Dermis microvascular lymphatic vessel endothelial cell (primary cell): ENCODE data around the gene SRGAP3. TPM values are rescaled to one million over a fixed set of nuclear protein-coding genes. Genes with fewer than 3 reads are reported as not detected.
"Not testable (repeated sequence)": the region's sequence is repeated elsewhere in the genome, so short reads cannot be mapped to it uniquely, and the experiment has no call there.

Source experiments
- DNase-seq, 2 donors: peaks; one replicate each; pipeline versions ENCODE4 v3.0.0 to v3.0.0-alpha.2; 2010; ENCODE audit warnings: low read depth in 2 of 2
- total RNA-seq: library from RNA; depleted of rRNA; stranded (reverse); fragments of >200 nt; gene quantifications from 2 replicates; pipeline ENCODE4 v1.2.1, GENCODE V29; 2014

The SRGAP3 gene
- total RNA-seq, 1 donor from 2014 or later = 1.0 TPM

DNA sequence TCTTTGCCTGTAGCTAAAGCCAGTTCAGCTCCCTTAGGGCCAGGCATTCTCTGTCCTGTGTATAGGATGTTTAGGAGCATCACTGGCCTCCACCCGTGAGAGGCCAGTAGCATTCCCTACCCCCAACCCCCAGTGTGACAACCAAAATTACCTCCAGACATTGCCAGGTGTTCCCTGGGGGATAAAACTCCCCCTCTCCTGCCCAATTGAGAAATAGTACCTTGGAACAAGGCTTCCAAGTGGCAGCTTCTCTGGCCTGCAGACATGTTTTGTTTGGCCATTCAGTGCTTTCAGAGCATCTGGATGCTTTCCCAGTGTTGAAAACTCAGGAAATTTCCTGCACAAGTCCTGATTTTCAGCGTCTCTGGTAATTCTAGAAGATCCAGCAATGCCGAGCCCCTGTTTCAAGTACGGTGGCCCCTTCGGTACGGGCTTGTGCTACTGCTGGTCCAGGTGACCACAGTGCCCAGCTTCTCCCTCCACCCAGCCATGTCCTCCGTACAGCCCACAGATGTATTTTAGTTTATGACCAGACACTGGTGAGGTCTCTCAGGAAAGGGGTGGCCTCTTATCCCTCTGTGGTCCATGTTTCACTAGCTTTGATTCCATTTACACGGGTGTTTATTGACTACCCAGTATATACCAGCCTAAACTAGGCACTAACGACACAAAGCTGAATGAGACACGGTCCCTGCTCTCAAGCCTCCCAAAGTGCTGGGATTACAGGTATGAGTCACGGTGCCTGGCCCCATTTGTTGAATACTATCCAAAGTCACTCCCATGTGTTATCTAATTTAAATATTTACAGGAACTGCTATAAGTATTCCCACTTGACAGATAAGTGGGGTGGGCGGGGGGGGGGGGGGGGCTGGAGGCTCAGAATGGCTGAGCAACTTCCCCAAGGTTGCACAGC is 160.7 kb downstream of the SRGAP3 start:
- DNase-seq = peak; percentile 28 to 42

DNA sequence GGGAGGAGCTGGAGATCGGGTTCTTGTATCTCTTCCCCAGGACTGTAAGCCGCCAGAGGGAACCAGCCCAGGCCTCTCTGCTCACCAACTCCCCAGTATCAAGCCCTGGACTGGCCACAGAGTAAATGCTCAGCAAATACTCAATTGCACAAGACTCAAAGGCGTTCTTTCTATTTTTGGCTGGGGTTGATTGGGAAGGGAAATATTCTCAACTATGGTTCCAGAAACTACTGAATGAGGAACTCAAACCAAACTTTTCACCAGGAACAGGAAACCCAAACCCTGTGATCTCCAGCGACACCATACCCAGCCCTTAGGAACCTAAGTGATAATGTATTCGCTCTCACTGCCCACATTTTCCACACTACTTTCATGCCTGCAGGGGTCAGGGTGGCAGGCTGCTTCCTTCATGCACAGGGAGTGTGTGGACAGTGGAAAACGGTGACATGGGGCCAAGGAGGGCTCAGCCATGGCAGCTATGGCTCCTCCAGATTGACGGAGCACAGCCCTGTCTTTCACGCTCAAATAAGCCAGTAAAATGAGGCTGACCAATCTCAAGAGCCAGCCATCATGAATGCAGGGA is 161.5 kb downstream of the SRGAP3 start:
- DNase-seq = no peak

DNA sequence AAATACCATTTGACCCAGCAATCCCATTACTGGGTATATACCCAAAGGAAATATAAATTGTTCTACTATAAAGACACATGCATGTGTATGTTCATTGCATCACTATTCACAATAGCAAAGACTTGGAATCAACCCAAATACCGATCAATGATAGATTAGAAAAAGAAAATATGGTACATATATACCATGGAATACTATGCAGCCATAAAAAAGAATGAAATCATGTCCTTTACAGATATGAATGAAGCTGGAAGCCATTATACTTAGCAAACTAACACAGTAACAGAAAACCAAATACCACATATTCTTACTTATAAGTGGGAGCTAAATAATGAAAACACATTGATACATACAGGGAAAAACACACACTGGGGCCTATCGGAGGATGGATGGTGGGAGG is 164.0 kb downstream of the SRGAP3 start:
- DNase-seq = not testable (repeated sequence)

DNA sequence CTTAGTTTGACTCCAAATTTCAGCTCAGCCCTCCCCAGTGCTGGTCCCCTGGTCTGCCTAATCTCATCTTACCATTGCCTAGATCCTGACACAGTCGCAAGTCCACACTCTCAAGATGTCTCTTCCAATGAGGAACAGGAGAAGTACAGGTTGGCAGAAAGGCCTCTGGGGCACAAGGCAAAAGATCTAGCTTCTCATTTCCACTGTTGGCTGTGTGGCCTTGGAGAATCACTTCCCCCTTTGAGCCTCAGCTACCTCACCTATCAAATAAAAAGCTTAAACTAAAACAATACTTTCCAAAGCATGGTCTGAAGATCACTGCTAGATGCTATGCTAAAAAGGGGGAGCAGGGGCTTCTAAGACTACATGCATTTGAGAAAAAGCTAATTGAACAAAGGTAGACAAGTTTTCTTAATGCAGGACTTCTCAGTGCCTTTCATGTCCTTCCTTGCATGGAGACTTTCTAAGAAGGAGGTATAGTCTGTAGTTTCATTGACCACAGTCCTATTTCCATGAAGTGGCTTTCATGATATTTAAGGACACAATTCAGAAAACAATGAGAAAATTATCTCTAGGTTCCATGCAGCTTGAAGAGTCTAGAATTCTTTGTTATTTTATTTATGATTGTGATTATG is 168.1 kb downstream of the SRGAP3 start:
- DNase-seq = no peak

DNA sequence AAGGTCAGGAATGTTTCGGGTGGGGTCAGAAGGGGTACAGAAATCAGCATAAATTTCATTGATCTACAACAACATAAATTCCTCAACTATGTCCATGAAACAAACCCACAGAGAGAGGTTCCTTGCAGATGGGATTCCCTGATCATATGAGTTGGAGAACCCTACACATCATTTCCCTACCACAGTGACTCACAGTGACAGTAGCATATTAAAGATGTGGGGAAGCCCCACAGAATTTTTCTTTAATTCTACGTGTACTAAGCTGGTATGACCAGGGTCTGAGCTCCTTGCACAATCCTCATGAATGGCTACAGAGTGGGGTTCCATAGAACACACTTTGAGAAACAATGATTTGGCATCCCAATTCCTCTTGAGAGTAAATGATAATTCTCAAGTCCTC is 169.3 kb downstream of the SRGAP3 start:
- DNase-seq = no peak

DNA sequence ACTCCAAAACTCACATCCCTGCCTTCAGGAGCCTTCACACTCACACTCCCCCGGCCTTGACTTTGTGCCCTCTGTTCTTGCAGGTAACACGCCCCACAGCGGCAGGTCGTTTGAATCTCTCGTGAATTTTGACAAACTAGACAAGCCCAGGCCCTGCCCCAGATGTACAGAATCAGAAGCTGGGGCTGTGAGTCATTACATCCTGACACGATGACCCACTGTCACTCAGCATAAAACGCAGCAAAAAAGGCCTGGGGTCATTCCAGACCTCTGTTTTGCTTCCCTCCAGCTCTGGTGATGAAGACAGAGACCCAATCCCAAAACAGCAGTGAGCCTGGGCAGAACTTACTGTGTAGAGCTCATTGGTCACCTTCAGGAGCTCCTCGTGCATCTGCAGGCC is 169.8 kb downstream of the SRGAP3 start:
- peak; percentile 34 to 52 for DNase-seq

DNA sequence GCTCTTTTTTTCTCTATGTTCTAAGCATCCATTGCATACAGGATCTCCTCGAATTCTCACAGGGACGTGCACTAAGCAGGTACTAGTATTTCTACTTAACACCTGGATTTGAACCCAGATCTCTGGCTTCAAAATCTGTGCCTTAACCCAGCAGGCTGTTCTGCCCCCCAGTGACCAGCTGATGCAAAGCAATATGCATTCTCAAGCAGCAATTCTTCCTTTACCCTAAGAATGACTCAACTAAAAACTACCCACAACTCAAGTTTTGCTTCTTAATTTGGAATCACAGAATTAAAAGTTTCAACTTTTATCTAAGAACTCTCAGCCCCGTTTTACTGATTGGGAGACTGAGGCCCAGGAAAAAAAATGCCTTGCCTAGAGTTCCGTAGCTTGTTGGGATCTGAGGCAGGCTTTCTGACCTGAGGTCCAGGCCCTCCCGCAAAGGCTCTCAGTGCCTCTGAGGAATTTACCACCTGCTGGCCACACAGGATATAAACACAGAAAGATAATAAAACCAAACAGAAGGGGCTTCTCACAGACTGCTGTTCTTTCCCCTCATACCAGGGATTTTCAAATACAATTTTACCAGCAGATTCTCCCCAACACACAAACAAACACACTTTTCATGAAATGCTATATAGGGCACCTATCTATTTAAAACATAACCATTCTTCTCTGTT is 170.7 kb downstream of the SRGAP3 start:
- DNase-seq = no peak

DNA sequence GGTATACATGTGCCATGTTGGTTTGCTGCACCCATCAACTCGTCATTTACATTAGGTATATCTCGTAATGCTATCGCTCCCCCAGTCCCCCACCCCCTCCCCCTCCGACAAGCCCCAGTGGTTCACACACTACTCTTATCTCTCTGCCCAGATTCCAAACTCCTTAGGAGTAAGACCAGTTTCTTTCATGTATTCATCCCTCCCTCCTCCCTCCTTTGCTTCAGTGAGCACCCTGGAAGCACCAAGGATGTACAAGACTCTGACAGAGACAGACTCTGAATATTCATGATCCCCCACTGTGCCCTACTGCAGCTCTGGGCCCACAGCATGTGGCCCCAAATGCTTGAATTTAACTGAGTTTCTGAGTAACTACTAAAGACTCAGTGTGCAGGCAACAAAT is 172.4 kb downstream of the SRGAP3 start:
- DNase-seq = no peak

DNA sequence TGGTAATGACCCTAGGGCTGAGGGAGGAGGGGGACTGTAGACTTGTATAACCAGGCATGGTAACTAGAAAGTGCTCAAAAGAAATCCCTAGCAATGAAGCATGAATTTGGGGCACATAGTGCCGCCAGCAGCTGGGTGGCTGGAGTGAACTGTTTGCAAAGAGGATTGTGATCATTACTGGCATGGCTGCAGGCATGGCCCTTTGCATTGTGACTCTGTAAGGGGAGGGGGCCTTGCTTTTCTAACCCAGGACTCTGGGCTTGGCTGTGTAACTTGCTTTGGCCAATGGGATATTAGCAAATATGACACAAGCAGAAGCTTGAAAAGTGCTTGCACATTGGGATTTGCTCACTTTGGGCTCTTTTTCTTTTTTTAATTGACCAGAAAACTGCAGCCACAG is 173.7 kb downstream of the SRGAP3 start:
- DNase-seq = no peak

DNA sequence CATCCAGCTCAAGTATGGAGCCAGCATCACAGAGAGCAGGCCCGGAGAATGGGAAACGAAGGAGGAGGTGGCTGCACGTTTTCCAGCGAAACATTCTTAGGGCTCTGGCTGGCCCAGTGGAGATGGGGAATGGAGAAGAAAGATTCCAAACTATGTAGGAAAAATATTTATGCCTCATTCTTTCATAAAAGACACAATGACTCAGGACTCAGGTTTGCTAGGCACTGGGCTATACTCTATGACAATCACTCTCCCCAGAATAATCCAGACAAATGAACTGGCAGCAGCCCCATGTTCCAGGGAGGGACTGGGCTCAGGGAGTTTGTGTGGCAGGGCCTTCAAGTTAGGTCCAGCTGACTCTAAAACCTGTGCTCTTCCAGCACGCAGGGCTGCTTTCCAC is 175.4 kb downstream of the SRGAP3 start:
- DNase-seq = no peak

DNA sequence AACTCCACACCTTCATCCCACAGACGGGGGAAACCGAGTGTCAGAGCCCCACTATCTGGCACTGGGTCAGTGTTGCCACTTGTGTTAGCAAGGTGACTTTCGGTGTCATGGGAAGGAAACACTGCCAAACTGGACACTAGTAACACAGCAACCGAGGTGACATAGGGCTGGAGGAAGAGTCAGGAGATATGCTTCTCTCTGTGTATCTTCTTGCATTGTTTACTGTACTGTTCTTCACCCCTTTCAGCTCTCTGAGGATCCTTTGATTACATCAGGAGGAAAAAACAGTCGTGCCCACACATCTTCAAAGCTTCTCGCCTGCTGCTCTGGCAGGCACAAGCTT is 176.8 kb downstream of the SRGAP3 start:
- DNase-seq = no peak

DNA sequence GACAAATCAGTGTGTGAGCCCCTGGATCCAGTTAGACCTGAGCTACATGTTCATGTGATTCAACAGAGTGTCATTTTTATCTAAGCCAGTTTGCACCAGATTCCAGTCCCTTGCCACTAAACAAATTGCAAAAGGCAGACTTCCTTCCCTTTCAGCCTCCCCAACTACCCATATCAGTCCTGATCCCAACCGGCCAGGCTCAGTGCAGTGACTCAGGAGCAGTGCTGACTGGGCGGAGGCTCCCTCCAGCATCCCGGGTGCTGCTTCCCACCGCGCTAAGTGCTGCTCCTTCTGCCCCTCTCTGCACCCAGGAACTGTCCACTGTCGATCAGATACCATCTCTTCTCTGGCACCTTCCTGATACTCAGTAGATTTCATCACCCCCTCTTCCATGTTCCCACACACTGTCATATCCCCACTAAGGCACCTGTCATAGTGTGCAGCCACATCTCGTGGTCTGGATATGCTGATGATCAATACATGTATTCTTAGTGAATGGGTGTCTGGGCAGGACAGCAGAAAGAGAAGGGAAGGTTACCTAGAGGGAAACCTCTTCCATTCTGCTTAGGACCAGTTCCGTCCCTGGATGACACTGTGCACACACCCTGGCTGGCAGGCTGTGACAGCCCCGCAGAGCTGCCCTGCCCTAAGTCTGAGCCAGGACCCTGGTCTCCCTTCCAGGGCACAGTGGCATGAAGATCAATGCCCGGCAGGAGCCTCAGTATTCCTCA is 177.3 kb downstream of the SRGAP3 start:
- no peak for DNase-seq

DNA sequence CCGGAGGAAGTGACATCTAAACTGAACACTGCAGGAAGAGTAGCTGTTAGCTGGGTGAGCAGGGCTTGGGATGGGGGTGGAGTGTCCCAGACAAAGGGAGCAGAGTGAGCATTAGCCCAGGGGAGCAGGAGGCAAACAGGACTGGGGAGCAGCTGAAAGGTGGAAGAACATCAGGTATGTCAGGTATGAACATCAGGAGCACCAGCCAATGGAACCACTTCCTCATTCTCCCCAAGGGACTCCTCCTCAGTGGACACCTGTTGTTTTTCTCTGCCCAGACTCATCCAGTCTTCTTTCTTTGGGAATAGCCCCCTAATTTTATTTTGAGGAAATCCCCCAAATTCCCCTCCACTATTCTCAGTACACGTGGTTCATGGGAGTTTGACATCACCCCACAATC is 178.5 kb downstream of the SRGAP3 start:
- DNase-seq = no peak

DNA sequence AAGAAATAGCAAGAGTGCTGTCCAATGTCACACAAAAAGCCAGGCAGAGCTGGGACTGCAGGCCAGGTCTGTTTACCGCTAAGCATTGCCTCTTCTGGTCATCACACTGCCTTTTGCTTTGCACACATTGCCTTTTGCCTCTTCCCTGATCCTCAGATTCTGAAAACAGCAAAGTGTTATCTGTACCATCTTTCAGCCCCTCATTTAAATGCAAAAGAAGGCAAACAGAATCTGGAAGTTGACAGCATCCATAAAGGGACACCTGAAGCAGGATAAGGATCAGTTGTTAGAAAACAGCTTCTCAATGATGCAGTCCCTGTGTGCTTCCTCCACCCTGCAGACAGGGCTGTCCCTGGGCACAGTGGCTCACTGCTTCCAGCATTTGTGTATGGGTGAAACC is 179.5 kb downstream of the SRGAP3 start:
- DNase-seq = no peak

DNA sequence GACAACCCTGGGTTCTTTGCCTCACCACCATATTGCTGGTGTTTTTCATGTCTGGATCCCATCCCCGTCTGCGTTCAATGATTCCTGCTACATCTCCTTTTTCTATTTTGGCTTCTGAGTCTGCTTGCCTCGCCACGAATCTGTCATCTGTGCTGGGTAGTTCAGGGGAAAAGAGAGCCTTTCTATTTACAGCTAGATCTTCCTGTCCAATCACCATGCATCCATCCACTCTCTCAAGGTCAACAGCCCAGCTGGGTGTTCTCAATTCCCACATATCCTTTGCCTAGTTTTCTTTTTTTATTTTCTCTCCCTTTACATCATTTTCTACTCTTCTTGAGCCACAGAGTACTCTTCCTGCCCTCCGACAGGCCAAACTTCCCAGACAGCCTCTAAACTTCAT is 181.4 kb downstream of the SRGAP3 start:
- no peak for DNase-seq

DNA sequence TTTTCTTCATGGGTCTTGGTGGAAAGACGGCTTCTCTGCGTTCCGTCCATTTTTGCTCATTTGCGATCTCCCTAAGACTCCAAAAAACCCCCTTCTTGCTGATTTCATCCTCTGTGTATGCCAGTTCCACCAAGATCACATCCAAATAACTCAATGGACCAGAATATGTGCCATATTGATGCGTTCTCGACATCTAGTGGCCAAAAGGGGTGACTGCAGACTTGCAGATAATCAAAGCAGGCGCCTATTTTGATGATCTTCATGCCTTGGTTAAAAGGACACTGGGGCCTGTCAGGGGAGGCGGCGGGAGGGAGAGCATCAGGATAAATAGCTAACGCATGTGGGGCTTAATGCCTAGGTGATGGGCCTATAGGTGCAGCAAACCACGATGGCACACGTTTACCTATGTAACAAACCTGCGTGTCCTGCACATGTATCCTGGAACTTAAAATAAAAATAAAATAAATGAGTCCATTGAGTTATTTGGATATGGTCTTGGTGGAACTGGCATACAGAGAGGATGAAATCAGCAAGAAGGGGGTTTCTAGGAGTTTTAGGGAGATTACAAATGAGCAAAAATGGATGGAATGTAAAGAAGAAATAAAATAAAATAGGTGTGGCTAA is 182.0 kb downstream of the SRGAP3 start:
- peak; percentile 59 to 74 for DNase-seq

DNA sequence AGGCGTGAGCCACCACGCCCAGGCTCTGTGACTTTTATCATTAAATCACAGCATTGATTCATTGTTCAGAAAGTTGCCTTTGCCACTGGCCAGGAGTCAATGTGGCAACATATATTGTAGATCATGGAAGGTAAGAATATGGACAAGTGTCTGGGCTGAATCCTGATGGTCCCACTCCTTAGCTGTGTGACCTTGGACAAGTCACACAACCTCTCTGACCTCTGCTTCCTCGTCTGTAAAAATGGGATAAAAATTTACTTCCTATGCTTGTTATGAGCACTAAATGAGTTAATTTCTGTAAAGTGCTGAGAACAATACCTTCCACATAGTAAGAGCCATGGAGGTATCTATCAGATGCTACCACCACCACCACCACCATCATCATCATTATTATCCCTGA is 182.7 kb downstream of the SRGAP3 start:
- no peak for DNase-seq

DNA sequence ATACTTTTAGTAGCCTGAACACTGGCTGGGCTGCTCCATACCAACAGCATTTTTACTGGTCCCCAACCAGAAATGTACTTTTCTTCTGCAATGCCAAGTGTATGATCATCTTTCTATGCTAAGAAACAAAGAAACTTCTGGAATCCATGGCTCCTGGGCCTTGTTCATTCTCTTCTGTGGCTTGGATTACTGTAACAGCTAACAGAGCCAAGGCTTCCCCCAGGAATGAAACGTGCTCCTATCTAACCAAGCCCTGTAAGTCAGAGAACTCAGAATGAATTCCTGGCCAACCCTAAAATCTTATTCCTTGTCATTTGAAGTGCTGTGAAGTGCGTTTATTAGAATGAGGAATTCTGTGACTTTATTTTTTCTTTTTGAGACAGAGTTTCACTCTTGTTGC is 183.3 kb downstream of the SRGAP3 start:
- DNase-seq = no peak

DNA sequence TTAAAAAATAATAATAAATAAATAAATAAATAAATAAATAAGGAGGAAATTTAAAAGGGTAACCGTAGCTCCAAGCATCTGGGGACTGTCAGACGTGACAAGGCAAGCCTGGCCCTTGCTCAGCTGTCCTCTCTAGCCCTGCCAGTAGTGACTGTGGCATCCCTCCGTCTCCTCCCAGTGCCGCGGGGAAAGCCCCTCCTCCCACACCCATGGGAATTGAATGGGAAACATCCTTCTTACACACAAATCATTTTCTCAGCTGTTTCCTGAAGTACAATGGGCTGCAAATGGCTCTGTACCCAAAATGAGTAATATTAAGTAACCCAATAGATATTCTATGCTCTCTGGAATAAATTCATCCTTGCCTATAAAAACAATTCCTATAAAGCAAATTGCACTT is 184.6 kb downstream of the SRGAP3 start:
- DNase-seq = peak; percentile 86 to 92

DNA sequence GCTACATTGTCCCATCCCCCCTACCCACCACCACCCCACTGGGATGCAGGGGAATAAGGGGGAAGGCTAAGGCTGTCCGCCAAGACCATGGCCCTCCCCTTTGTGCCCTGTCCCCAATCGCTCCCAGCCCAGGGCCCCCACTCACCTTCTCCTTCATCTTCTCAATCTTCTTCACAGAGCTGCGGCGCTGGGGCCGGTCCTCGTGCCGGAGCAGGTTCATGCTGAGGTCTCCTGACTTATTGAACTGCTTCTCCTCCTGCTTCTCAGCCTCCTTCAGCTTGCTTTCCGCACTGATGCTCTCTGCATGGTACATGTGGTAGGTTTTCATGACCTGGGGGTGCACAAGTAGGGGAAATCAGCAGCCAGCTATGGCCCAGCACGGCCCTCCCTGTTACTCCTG is 185.2 kb downstream of the SRGAP3 start:
- no peak for DNase-seq

DNA sequence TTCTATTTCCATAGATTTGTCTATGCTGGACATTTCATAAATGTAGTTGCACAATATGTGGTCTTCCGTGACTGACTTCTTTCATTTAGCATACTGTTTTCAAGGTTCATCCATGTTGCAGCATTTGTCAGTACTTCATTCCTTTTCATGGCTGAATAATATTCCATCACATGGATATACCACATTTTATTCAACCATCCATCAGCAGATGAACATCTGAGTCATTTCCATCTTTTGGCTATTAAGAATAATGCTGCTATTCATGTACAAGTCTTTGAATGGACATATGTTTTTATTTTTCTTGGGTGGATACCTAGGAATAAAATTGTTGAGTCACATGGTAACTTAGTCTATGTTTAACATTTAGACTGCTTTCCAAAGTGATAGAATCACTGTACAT is 186.9 kb downstream of the SRGAP3 start:
- DNase-seq = no peak
